Activated T-cell treated with anti-CD3 and anti-CD28 coated beads for 24 hours (primary cell): ENCODE results near the gene CDCA3.
"Not testable (repeated sequence)": the region's sequence is repeated elsewhere in the genome, so short reads cannot be mapped to it uniquely, and the experiment has no call there.

Source experiments
- DNase-seq: peaks from one replicate; pipeline ENCODE4 v3.0.0-alpha.2; 2020; ENCODE audit warnings: low read depth

The CDCA3 gene

GRCh38 chr12:6872073-6873048, 21.3 kb upstream of the CDCA3 start:
- peak; percentile 82 for DNase-seq

GRCh38 chr12:6871052-6871957, 20.2 kb upstream of the CDCA3 start:
- DNase-seq: no peak

GRCh38 chr12:6870304-6870703, 19.2 kb upstream of the CDCA3 start:
- not testable (repeated sequence) for DNase-seq

GRCh38 chr12:6869049-6870021, 18.2 kb upstream of the CDCA3 start:
- DNase-seq: peak; percentile 72

- DNase-seq: no peak
These were observed 17.3 kb upstream of the CDCA3 start for GRCh38 chr12:6868211-6869048.

GRCh38 chr12:6867413-6868210, 16.5 kb upstream of the CDCA3 start, which contains the start of gene TPI1:
Gene TPI1 (plus strand): TSS chr12:6867531. CDS start chr12:6867567, 36 bp downstream.
- DNase-seq: peak; percentile 72

- DNase-seq: no peak
These were observed 15.9 kb upstream of the CDCA3 start for GRCh38 chr12:6866920-6867412.

- no peak for DNase-seq
These were observed 15.3 kb upstream of the CDCA3 start for GRCh38 chr12:6866163-6866919.

- not testable (repeated sequence) for DNase-seq
These were observed 14.2 kb upstream of the CDCA3 start for GRCh38 chr12:6865307-6865706.

GRCh38 chr12:6863586-6864321, 12.7 kb upstream of the CDCA3 start:
- no peak for DNase-seq

GRCh38 chr12:6863033-6863432, 11.9 kb upstream of the CDCA3 start:
- DNase-seq: no peak

- DNase-seq: no peak
These were observed 10.3 kb upstream of the CDCA3 start for GRCh38 chr12:6861391-6861790.

- DNase-seq: no peak
These were observed 9.9 kb upstream of the CDCA3 start for GRCh38 chr12:6860942-6861341.

- DNase-seq: no peak
These were observed 9.0 kb upstream of the CDCA3 start for GRCh38 chr12:6860116-6860515.

GRCh38 chr12:6858799-6859198, 7.7 kb upstream of the CDCA3 start:
- DNase-seq: no peak

- no peak for DNase-seq
These were observed 4.2 kb upstream of the CDCA3 start for GRCh38 chr12:6855322-6855721.

- no peak for DNase-seq
These were observed 3.0 kb upstream of the CDCA3 start for GRCh38 chr12:6854036-6854435.

GRCh38 chr12:6853626-6854025, 2.5 kb upstream of the CDCA3 start:
- DNase-seq: no peak
